ENCODE measurements around the gene RNPEP.

RNPEP gene

DNA sequence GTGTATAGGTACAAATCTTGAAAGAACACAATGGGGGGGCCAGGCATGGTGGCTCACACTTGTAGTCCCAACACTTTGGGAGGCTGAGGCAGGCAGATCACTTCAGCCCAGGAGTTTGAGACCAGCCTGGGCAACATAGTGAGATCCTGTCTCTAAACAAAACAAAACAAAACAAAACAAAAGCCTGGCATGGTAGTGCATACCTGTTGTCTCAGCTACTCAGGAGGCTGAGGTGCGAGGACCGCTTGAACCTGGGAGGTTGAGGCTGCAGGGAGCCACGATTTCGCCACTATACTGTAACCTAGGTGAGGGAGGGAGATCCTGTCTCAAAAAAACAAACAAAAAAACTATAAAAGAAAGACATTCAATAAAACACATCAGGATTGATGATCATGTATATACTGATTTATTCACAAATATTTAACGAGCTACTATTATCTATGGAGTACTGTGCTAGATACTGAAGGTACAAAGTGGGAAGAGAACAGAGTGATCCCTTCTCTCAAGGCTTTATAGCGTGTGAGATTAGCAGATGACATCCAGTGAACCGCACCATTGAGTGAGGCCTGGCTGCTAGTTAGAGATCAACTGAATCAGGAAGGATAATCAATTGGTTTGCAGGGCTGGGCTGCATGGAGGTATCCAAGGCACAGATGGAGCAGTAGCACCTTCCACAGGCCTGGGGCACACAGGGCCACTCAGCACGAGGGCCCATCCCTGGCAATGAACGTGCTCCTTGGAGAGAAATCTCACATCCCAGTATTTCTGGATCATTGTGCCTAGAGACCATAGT, 54.3 kb downstream of the RNPEP start:
- no peak overlapping the region for H3K4me3 ChIP-seq (ENCODE audit: low read length)
- TF ChIP-seq EZH2phosphoT487 (IDR thresholded peaks at IDR 0.05; ENCODE audit: borderline replicate concordance, low read length) (no peak), CTCF (IDR thresholded peaks at IDR 0.05; ENCODE audit: low read depth, low read length, poor library complexity, severe bottlenecking) (no peak)
- H3K4me2 ChIP-seq (ENCODE audit: low read length): no peak overlapping the region
- no peak overlapping the region for H3K27ac ChIP-seq (ENCODE audit: low read depth, low read length)
- H3K9me3 ChIP-seq (ENCODE audit: control insufficient read depth, insufficient read depth, low read length): no peaks in the 10 kb centered on the region
- no peaks in the 10 kb centered on the region for H3K36me3 ChIP-seq (ENCODE audit: control insufficient read depth, low read length)
- no peaks in the 10 kb centered on the region for H4K20me1 ChIP-seq (ENCODE audit: control insufficient read depth, insufficient read depth, low read depth, low read length)
- H3K27me3 ChIP-seq (ENCODE audit: control insufficient read depth, low read length): no peaks in the 10 kb centered on the region
- H3K79me2 ChIP-seq (ENCODE audit: control insufficient read depth, low read length): no peaks in the 10 kb centered on the region
- H3K9me2 ChIP-seq (replicated peaks; ENCODE audit: control insufficient read depth, low read length): no peaks in the 10 kb centered on the region
- no peaks in the 10 kb centered on the region for H3K4me1 ChIP-seq (ENCODE audit: control insufficient read depth, low read length)
- H3F3A ChIP-seq (ENCODE audit: control insufficient read depth, insufficient read depth): no peaks in the 10 kb centered on the region

- Histone ChIP-seq H4K20me1 (ENCODE audit: control insufficient read depth, insufficient read depth, low read depth, low read length) (no peaks in the 10 kb centered on the region), H3K9me3 (ENCODE audit: control insufficient read depth, insufficient read depth, low read length) (no peaks in the 10 kb centered on the region), H3K9me2 (replicated peaks; ENCODE audit: control insufficient read depth, low read length) (no peaks in the 10 kb centered on the region), H3K79me2 (ENCODE audit: control insufficient read depth, low read length) (no peaks in the 10 kb centered on the region), H3K4me2 (ENCODE audit: low read length) (no peak overlapping the region), H3K4me1 (ENCODE audit: control insufficient read depth, low read length) (no peaks in the 10 kb centered on the region), H3K4me3 (ENCODE audit: low read length) (no peak overlapping the region), H3F3A (ENCODE audit: control insufficient read depth, insufficient read depth) (no peaks in the 10 kb centered on the region), H3K27me3 (ENCODE audit: control insufficient read depth, low read length) (no peaks in the 10 kb centered on the region), H3K36me3 (ENCODE audit: control insufficient read depth, low read length) (no peaks in the 10 kb centered on the region), H3K27ac (ENCODE audit: low read depth, low read length) (no peak overlapping the region)
- TF ChIP-seq CTCF (IDR thresholded peaks at IDR 0.05; ENCODE audit: low read depth, low read length, poor library complexity, severe bottlenecking) (no peak), EZH2phosphoT487 (IDR thresholded peaks at IDR 0.05; ENCODE audit: borderline replicate concordance, low read length) (no peak)
These were observed 55.4 kb downstream of the RNPEP start for GRCh38 chr1:202037706-202038296.

- no peaks in the 10 kb centered on the region for H3K9me2 ChIP-seq (replicated peaks; ENCODE audit: control insufficient read depth, low read length)
- H3K79me2 ChIP-seq (ENCODE audit: control insufficient read depth, low read length): no peaks in the 10 kb centered on the region
- no peaks in the 10 kb centered on the region for H3F3A ChIP-seq (ENCODE audit: control insufficient read depth, insufficient read depth)
- H3K27me3 ChIP-seq (ENCODE audit: control insufficient read depth, low read length): no peaks in the 10 kb centered on the region
- H3K9me3 ChIP-seq (ENCODE audit: control insufficient read depth, insufficient read depth, low read length): no peaks in the 10 kb centered on the region
- no peak overlapping the region for H3K4me2 ChIP-seq (ENCODE audit: low read length)
- TF ChIP-seq EZH2phosphoT487 (IDR thresholded peaks at IDR 0.05; ENCODE audit: borderline replicate concordance, low read length) (no peak), CTCF (IDR thresholded peaks at IDR 0.05; ENCODE audit: low read depth, low read length, poor library complexity, severe bottlenecking) (no peak)
- H3K4me1 ChIP-seq (ENCODE audit: control insufficient read depth, low read length): no peaks in the 10 kb centered on the region
- H4K20me1 ChIP-seq (ENCODE audit: control insufficient read depth, insufficient read depth, low read depth, low read length): no peaks in the 10 kb centered on the region
- no peaks in the 10 kb centered on the region for H3K36me3 ChIP-seq (ENCODE audit: control insufficient read depth, low read length)
- H3K4me3 ChIP-seq (ENCODE audit: low read length): no peak overlapping the region
- H3K27ac ChIP-seq (ENCODE audit: low read depth, low read length): no peak overlapping the region
These were observed 56.4 kb downstream of the RNPEP start for GRCh38 chr1:202038688-202039346.

Measured in DOHH2 (cell line).